NB4 (cell line): ENCODE data around the gene MYADML2.
A peak's percentile ranks its signal among the peaks of the same experiment; 100 is the strongest.

ENCODE experiments used
- DNase-seq: peaks from one replicate; pipeline ENCODE4 v3.0.0; 2010; ENCODE audit warnings: low read depth
- H3K4me3 ChIP-seq: one replicate; pipeline ENCODE4 v1.5.1; 2011; ENCODE audit warnings: mild to moderate bottlenecking, low read depth, low read length, moderate library complexity
- CTCF ChIP-seq: IDR thresholded peaks from one replicate; pipeline ENCODE4 v1.5.1; 2012; ENCODE audit warnings: low read depth, low read length
- MAX ChIP-seq: IDR thresholded peaks from 2 replicates; pipeline ENCODE4 v1.6.1; 2011; ENCODE audit warnings: low read depth, low read length
- MYC ChIP-seq: IDR thresholded peaks from 2 replicates; pipeline ENCODE4 v1.6.1; 2011; ENCODE audit warnings: low read depth, low read length
- POLR2A ChIP-seq: IDR thresholded peaks from 2 replicates; pipeline ENCODE4 v1.6.1; 2011; ENCODE audit warnings: mild to moderate bottlenecking; ENCODE audit not compliant: insufficient read length; ENCODE audit errors: extremely low read depth

MYADML2 gene

GRCh38 chr17:81928544-81929252 lies 18.3 kb downstream of the MYADML2 start:
- peak overlapping the region; percentile 62 for H3K4me3 ChIP-seq
- TF ChIP-seq CTCF: no peak
- peak; percentile 36 for DNase-seq

- peak; percentile 94 for DNase-seq
- peak within 1 kb of the TSS; percentile 80 for H3K4me3 ChIP-seq
- TF ChIP-seq POLR2A (no peak), MYC (peak; percentile 56), CTCF (peak; percentile 27), MAX (peak; percentile 94)
Measured at GRCh38 chr17:81927653-81928543, 19.1 kb downstream of the MYADML2 start, which contains the start of gene MAFG. Gene MAFG (minus strand): TSS chr17:81927735. CDS start chr17:81923185, 4,550 bp downstream.

GRCh38 chr17:81927152-81927652 lies 19.8 kb downstream of the MYADML2 start:
- DNase-seq: no peak
- TF ChIP-seq MAX (no peak), CTCF (no peak), MYC (no peak), POLR2A (no peak)
- peak overlapping the region; percentile 80 for H3K4me3 ChIP-seq

GRCh38 chr17:81926451-81927151 lies 20.4 kb downstream of the MYADML2 start:
- H3K4me3 ChIP-seq: peak overlapping the region; percentile 80
- peak; percentile 97 for DNase-seq
- TF ChIP-seq CTCF (no peak), MYC (peak; percentile 49), POLR2A (no peak), MAX (peak; percentile 51)

- TF ChIP-seq MAX (no peak), CTCF (no peak), MYC (no peak), POLR2A (no peak)
- DNase-seq: no peak
- H3K4me3 ChIP-seq: peak overlapping the region; percentile 80
Measured at GRCh38 chr17:81925860-81926450, 21.1 kb downstream of the MYADML2 start.
